EH (cell line): ENCODE data around the gene SF1.
A peak's percentile ranks its signal among the peaks of the same experiment; 100 is the strongest.

Experiments used
- DNase-seq: peaks from one replicate; pipeline ENCODE4 v3.0.0-alpha.2; 2015; ENCODE audit warnings: low read depth

SF1 gene

GRCh38 chr11:64777449-64778222, 706 bp downstream of the SF1 start:
- peak; percentile 82 for DNase-seq

GRCh38 chr11:64776875-64777274, 1.5 kb downstream of the SF1 start:
- DNase-seq: no peak

- no peak for DNase-seq
These were observed 1.9 kb downstream of the SF1 start for GRCh38 chr11:64776425-64776824.

GRCh38 chr11:64774144-64774543, 4.2 kb downstream of the SF1 start:
- no peak for DNase-seq

GRCh38 chr11:64772303-64773018, 5.9 kb downstream of the SF1 start:
- DNase-seq: no peak

GRCh38 chr11:64771861-64772260, 6.5 kb downstream of the SF1 start:
- DNase-seq: no peak

- DNase-seq: no peak
These were observed 8.2 kb downstream of the SF1 start for GRCh38 chr11:64770120-64770519.

- no peak for DNase-seq
These were observed 9.1 kb downstream of the SF1 start for GRCh38 chr11:64769283-64769682.

- no peak for DNase-seq
These were observed 10.0 kb downstream of the SF1 start for GRCh38 chr11:64768300-64768694.

GRCh38 chr11:64767344-64768299, 10.7 kb downstream of the SF1 start:
- peak; percentile 68 for DNase-seq

GRCh38 chr11:64766881-64767280, 11.5 kb downstream of the SF1 start:
- no peak for DNase-seq

- DNase-seq: no peak
These were observed 12.3 kb downstream of the SF1 start for GRCh38 chr11:64765851-64766665.

GRCh38 chr11:64765291-64765850, 13.0 kb downstream of the SF1 start:
- DNase-seq: no peak

- no peak for DNase-seq
These were observed 13.6 kb downstream of the SF1 start for GRCh38 chr11:64764753-64765152.

GRCh38 chr11:64764040-64764611, 14.2 kb downstream of the SF1 start:
- DNase-seq: no peak

GRCh38 chr11:64763526-64764039, 14.8 kb downstream of the SF1 start:
- DNase-seq: no peak

- peak; percentile 80 for DNase-seq
These were observed 15.4 kb downstream of the SF1 start for GRCh38 chr11:64762674-64763525.

- DNase-seq: no peak
These were observed 16.1 kb downstream of the SF1 start for GRCh38 chr11:64762277-64762673.

GRCh38 chr11:64760759-64761420, 17.5 kb downstream of the SF1 start:
- no peak for DNase-seq
